NOMO-1 (cell line): ENCODE results near the gene PRR33.

ENCODE experiments used
- DNase-seq, 2 experiments: peaks; one replicate each; lab custom pipeline; 2025; ENCODE audit not compliant: unreplicated experiment in 2 of 2; lab: John Stamatoyannopoulos, UW

PRR33 gene

GRCh38 chr11:1928470-1928890 is 36.8 kb upstream of the PRR33 start:
- DNase-seq, result no peak

DNA sequence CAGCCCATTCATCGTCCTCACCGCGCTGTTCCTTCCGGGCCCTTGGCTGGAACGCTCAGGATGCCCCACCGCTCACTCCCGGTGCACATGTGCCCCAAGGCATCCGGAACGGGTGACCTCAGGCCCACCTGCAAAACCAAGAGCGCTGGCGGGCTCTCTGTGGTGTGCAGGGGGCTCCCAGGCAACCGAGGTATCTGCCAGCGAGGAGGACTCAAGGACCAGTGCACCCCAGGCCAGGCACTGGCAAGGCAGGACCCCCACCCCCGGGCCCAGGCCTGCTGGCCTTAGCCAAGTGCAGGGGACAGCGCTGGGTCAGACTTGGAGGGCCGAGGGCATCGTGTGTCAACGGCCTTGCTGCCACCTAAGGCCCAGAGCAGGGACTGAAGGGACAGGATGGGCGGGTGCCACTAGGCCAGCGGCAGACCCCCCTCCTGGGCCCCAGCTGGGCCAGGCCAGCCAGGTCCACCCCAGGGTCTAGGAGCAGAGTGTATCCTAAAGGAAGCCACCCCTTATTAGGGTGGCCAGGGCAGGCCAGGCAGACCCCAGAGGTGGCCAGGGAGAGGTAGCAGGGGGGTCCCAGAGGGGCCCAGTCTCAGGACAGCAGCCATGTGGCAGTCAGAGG is 36.3 kb upstream of the PRR33 start:
- DNase-seq, result no peak

GRCh38 chr11:1927026-1927847 is 35.5 kb upstream of the PRR33 start:
- DNase-seq, result no peak

GRCh38 chr11:1926156-1927025 is 34.7 kb upstream of the PRR33 start:
- no peak for DNase-seq

GRCh38 chr11:1925373-1926155 is 33.9 kb upstream of the PRR33 start:
- DNase-seq, result no peak

DNA sequence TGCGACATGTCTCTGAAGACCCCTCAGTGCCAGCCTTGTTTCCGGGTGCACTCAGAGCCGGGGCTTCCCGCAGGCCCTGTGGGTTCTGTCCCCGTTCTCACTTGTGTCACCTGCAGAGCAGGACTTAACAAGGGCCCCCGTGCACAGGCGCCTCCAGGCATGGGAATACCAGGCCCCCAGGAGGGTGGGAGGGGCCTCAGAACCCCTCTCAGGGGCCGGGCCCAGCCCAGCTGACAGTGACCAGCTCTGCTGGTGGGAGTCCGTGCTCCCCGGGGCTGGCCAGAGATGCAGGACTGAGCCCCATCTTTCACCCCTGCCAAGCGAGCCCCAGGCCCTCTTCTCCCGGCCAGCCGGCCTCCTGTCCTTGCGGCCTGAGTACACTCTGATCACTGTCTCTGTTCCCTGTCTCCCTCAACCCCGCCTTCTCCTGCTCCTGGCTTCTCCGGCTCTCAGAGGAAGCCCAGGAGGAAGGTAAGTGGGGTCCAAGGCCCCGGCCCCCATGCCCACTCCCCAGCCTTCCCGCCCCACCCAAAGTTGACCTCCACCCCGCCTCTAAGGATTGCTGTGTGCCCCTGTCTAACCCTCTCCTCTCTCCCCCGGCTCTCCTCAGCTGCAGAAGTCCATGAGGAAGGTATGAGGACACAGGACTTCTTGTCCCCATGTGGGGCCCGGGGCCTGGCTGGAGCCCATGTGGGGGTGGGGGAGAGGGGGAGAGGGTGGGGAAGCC is 33.1 kb upstream of the PRR33 start:
- no peak for DNase-seq

- DNase-seq, result no peak
Measured at GRCh38 chr11:1924181-1924580, 32.5 kb upstream of the PRR33 start.

DNA sequence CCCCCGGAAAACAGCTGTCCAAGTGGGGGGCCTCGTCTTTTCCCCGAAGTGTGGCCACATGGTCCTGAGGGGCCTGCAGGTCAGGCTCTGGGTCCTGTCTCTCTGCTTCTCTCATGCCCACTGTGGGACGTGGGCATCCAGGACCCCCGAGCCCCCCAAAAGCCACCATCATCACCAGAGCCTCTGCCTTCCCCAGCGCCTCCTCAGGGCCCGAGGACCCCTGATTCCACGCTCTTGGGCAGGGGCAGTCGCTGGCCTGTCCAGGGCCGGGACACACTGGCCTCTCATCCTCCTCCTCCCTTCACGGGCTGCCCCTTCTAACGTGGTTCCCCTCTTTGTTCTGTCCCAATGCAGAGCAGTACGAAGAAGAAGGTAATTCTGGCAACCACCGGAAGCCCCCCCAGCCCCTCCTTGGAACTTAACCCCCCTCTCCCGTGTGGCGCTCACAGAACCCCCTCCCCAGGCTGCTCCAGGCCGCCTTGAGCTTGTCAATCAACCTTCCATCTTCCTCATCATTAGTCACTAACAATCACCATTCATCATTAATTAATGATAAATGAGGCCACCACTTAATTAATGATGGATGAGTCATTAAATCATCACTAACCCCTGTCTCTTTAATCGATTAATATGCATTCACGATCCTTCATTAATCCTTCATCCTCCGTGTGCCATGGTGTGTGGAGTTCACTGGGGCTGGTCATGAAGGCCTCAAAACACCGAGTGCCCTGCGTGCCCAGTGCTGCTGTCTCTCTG is 31.7 kb upstream of the PRR33 start:
- DNase-seq, result no peak

- no peak for DNase-seq
Measured at GRCh38 chr11:1922481-1923081, 30.9 kb upstream of the PRR33 start.

DNA sequence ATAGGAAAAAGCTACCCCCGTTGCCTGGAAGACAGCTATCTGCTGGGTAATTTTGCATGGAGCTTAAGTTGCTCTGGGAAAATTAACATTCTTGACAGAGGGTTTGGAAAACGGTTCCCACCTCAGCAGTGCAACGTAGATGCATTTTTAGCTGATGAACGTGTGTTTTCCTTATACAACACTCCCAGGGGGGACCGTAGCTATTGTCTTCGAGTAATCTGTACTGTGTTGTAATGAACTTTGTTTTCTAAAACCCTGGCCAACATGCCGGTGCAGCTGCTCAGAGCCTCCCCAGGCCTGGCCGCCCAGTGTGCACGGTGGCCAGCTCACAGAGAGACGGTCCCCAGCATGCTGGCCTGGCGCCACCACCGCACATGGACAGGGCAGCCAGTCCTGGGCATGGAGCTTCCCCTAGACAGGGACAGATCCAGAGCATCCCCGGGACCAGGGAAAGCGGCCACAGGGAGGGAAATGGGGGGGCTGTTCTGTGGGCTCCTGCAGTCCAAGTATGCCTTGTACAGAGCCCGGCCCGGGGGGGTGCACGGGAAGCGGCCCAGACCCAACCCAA is 30.0 kb upstream of the PRR33 start:
- no peak for DNase-seq

GRCh38 chr11:1920909-1921573 is 29.3 kb upstream of the PRR33 start:
- DNase-seq, result no peak

DNA sequence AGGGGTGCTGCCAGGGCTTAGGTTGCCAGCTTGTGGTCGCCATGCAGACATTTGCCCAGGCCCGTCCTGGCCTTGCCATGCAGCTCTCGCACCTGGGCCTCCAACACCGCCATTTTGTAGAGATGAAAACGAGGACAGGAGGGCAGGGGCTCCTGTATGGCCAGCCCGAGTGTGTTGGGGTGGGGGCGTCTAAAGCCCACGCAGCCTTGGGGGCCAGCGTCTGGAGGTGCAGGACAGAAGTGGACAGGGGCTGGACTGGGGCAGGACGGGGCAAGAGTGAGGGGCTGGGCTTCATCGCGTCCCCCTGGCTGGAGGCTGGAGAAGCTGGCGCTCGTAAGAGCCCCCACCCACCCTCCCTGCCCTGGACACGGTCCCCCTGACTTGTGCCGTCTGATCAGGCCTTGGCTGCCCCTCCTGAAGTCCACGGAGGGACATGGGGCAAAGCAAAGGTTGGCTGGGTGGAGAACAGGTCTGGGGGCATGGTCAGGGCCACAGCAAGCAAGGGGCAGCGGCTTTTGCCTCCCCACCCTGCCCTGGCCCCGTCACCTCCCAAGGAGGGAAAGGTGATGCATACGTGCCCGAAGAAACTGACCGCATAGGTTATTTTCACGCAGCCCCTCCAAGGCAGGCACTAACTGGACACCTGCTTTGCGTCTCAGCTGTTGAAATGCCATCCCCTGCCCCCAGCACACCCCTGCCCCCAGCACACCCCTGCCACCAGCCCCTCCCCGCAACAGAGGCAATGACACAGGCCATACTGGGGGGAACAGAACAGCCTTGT is 28.6 kb upstream of the PRR33 start:
- DNase-seq, result no peak

GRCh38 chr11:1919391-1920127 is 27.9 kb upstream of the PRR33 start, which contains the start of gene TNNT3:
TSS of gene TNNT3 (plus strand) at chr11:1919703. CDS start at chr11:1922875, 3,172 bp downstream.
- no peak for DNase-seq

GRCh38 chr11:1918436-1919315 is 27.0 kb upstream of the PRR33 start:
- DNase-seq, result no peak
